Measurements from ENCODE around the gene ZNF205.
A peak's percentile ranks its signal among the peaks of the same experiment; 100 is the strongest.
"Not testable (repeated sequence)": the region's sequence is repeated elsewhere in the genome, so short reads cannot be mapped to it uniquely, and the experiment has no call there.

The ZNF205 gene

DNA sequence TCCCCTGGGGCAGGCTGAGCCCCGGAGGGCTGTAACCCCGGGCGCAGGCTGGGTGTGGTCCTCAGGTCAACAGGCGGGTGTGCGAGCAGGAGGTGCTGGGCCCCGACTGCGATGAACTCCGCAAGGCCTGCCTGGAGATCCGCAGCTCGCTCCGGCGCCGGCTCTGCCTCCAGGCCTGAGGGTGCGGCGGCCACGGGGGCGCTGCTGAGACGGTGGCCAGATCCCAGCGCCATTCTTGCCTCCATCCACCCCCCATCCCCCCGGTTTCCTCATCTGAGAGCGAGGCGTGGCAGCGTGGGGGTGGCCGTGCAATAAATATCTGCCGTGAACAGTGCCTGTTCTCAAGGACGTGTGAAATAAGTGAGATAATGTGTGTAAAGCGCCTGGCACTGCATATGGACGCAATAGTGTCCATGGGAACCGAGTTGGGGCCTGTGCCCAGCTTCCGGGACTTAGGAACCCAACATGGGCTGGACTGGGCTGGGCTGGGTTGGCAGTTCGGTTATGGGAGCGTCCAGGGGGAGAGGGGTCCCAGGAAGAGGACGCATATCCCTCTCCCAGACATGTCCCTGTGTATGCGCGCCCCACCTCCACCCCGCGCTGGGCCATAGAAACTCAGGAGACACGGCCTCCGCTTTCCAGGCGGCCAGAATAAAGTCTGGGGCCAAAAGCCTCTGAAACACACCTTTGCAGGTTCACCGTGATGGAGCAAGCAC lies 37.4 kb downstream of the ZNF205 start:
- DNase-seq (ENCODE audit: low spot score), result peak; percentile 48

DNA sequence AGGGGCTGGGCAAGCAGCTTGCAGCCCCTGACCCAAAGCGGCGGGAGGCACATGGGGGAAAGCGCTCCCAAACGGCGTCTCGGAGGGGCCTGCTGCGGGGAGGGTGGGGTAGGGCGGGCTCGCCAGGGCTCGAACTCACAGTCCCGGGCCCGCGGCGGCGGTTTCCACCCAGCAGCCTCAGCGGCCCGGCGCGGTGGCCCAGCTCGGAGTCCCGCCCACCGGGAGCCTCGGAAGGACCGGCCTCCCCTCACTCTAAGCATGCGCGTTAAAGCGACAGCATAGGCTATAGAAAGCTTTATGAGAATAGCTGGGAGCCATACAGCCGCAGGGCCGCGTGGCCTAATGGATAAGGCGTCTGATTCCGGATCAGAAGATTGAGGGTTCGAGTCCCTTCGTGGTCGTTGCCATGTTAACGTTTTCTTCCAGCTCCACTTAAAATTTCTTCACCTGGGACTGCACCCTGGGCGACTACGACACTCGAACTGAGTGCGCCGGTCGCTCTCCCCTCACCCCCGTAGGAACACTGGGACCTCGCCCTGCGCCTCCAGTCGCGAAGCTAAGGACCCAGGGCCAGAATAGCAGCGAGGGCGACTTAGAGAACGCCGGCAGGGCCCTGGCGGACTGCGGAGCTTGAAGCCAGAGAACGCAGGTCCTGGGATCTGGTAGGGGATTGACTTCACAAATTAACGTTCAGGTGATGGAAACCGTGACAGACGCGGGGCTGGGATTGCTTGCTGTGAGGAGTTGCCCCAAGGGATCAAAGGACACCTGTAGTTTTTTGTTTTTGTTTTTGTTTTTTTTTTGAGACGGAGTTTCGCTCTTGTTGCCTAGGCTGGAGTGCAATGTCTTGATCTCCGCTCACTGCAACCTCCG lies 38.2 kb downstream of the ZNF205 start:
- DNase-seq (ENCODE audit: low spot score), result peak; percentile 98

DNA sequence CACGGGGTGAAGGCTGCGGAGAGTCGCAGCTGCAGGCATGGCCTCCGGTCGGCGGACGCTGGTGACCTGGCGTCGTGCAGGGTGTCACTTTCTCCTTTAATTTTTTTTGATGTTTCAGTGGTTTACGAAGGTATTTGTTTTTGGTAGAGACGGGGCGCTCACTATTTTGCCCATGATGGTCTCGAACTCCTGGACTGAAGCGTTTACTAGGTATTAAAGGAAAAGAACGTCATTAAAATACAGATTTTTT lies 39.6 kb downstream of the ZNF205 start:
- DNase-seq (ENCODE audit: low spot score), result no peak

DNA sequence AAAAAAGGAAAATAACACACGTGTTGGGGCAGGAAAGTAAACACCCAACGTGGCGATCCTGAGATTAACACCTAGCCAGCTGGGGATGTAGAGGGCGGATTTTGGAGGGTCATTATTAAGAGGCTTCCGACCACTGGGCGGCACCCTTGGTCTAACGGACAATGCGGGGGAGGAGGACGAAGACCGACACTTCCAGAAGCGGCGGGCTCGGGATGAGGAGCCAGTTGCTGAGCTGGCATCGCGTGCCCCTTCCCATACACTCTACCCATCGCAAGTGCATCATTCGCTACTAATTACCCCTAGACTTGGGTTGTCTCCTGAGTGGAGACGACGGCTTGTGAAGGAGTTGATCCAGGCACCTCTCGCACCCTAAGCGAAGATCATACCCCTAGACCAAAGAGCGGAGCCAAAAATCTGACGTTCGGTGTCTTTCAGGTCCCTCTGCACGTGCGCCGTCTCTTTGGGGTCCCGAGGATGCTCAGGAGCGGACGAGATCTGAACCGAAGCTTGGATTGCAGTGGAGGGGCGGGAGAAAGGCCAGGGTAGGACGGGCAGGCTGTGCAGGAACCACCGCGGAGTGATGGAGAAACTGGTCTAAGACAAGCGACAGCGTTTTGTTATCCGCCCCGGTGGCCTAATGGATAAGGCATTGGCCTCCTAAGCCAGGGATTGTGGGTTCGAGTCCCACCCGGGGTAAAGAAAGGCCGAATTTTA lies 40.0 kb downstream of the ZNF205 start:
- peak; percentile 39 for DNase-seq (ENCODE audit: low spot score)

DNA sequence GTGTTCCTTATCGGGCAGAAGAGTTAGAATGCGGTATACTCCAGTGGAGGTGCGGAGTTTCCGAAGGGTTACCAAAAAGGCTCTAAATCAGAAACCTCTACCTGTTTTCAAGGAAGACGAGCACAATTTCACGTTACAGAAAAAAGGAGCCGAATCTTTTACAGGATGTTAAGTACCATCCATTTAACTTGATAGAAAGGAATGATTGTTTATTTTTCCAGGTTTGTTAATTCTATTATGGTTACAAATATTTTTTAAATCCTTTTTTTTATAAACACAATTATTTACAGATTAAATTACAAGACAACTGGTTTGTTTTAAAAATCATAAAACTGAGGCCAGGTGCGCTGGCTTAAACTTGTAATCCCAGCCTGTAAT lies 40.6 kb downstream of the ZNF205 start:
- peak; percentile 81 for DNase-seq (ENCODE audit: low spot score)

- no peak for DNase-seq (ENCODE audit: low spot score)
Observed at GRCh38 chr16:3155181-3155580, 42.8 kb downstream of the ZNF205 start.

GRCh38 chr16:3155972-3156371 lies 43.6 kb downstream of the ZNF205 start:
- DNase-seq (ENCODE audit: low spot score), result no peak

DNA sequence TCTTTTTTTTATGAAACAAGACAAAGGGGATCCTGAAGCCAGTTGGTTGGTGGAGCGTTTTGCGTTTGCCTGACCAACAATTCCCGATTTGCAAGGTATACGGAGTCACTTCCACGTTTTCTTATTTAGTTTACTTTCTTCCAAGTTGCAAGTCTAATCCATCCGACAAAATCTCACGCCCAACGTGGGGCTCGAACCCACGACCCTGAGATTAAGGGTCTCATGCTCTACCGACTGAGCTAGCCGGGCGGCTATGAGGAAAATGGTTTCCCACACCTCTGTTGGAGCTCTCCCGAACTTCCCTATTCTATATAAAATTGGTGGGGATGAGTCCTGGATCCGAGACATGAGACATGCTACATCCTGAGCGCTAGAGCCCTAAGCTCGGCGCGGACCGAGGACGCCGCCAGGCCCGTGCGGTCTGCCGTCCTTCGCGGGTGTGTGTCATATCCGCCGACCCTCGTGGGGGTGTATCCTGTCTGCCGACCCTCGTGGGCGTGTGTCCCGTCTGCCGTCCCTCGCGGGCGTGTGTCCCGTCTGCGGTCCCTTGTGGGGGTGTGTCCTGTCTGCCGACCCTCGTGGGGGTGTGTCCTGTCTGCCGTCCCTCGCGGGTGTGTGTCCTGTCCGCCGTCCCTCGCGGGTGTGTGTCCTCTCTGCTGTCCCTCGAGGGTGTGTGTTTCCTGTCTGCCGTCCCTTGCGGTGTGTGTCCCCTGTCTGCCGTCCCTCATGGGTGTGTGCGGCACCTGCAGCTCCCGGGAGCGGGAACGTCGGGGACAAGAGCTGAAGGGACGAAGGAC lies 45.0 kb downstream of the ZNF205 start:
- DNase-seq (ENCODE audit: low spot score), result peak; percentile 51

DNA sequence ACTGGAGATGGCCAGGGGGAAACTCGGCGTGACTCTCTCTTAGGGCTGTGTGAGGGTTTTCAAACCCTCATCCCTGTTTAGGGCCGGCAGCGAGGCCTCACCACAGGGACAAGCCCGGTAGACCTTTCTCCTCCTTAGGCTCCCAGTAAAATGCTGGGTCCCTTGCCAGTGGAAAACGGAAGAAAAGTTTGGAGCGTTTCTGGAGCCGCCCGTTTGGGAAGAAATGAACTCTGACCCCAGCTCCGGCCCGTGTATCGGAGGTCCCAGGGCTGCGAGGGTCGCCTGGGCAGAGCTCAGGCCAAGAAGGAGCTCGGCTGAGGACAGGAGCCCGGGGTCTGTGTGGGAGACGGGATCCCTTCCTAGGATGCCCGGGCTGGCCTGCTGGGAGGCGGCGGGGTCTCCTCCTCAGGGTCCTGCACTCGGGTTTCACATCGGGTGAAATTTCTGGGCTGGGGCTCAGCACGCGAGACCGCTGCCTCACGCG lies 45.7 kb downstream of the ZNF205 start:
- no peak for DNase-seq (ENCODE audit: low spot score)

- DNase-seq (ENCODE audit: low spot score), result peak; percentile 96
Observed at GRCh38 chr16:3158510-3159314, 46.3 kb downstream of the ZNF205 start.

- DNase-seq (ENCODE audit: low spot score), result no peak
Observed at GRCh38 chr16:3161235-3162018, 49.0 kb downstream of the ZNF205 start.

- no peak for DNase-seq (ENCODE audit: low spot score)
Observed at GRCh38 chr16:3164121-3164991, 52.0 kb downstream of the ZNF205 start.

- DNase-seq (ENCODE audit: low spot score), result no peak
Observed at GRCh38 chr16:3165111-3165822, 52.9 kb downstream of the ZNF205 start.

- no peak for DNase-seq (ENCODE audit: low spot score)
Observed at GRCh38 chr16:3166505-3166886, 54.1 kb downstream of the ZNF205 start.

DNA sequence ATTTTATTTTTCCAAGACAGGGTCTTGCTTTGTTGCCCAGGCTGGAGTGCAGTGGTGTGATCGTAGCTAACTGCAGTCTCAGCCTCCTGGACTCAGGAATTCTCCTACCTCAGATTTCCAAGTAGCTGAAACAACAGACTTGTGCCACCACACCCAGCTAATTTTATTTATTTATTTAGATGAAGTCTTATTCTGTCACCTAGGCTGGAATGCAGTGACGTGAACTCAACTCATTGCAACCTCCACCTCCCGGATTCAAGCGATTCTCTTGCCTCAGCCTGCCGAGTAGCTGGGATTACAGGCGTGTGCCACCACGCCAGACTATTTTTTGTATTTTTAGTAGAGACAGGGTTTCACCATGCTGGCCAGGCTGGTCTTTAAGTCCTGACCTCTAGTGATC lies 56.3 kb downstream of the ZNF205 start:
- not testable (repeated sequence) for DNase-seq (ENCODE audit: low spot score)
